ENCODE results near the gene PRR7. TPM values are rescaled to one million over a fixed set of nuclear protein-coding genes. Genes with fewer than 3 reads are reported as not detected.

PRR7 gene
- polyA plus RNA-seq, 1 donor from 2014 or later: 46.6 TPM

DNA sequence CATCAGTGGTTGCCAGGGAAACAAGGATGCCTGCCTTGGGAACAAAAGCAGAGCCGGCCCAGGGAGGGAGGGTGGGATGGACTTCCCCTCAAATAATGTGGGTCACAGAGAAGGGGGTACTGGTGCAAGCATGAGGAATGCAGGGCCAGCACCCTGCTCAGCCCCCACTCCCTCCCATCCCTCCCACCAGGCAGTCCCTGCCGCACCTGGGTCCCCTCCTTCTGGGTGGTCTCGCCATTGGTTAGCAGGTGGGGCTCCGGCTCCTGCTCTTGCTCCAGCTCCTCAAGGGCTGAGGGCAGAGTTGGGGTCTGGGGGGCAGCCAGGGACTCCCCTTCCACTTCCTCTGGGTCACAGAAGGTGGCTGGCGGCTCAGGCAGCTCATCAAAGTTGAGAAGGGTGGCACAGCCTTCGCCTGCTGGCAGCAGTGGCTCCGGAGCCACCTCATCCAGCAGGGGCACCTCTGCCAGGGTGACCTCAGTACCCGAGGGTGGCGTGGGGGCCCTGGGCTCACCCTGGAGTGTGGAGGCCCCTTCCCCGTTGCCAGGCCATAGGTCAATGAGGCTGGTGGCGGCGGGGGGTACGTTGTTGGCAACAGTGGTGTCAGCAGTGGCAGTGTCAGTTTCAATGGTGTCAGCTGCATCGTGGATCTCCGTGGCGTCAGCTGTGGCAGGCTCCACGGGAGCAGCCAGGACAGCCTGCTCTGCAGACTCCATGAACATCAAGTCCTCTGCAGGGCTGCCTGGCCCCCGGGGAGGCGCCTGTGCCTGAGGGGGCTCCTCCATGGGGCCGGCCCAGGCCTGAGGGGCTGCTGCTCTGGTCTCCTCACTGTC, 11.5 kb downstream of the PRR7 start (continued):
- TF ChIP-seq, protein P1, sequence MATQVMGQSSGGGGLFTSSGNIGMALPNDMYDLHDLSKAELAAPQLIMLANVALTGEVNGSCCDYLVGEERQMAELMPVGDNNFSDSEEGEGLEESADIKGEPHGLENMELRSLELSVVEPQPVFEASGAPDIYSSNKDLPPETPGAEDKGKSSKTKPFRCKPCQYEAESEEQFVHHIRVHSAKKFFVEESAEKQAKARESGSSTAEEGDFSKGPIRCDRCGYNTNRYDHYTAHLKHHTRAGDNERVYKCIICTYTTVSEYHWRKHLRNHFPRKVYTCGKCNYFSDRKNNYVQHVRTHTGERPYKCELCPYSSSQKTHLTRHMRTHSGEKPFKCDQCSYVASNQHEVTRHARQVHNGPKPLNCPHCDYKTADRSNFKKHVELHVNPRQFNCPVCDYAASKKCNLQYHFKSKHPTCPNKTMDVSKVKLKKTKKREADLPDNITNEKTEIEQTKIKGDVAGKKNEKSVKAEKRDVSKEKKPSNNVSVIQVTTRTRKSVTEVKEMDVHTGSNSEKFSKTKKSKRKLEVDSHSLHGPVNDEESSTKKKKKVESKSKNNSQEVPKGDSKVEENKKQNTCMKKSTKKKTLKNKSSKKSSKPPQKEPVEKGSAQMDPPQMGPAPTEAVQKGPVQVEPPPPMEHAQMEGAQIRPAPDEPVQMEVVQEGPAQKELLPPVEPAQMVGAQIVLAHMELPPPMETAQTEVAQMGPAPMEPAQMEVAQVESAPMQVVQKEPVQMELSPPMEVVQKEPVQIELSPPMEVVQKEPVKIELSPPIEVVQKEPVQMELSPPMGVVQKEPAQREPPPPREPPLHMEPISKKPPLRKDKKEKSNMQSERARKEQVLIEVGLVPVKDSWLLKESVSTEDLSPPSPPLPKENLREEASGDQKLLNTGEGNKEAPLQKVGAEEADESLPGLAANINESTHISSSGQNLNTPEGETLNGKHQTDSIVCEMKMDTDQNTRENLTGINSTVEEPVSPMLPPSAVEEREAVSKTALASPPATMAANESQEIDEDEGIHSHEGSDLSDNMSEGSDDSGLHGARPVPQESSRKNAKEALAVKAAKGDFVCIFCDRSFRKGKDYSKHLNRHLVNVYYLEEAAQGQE (IDR thresholded peaks at IDR 0.05; ENCODE audit: borderline replicate concordance): no peak

- H3K27me3 ChIP-seq (ENCODE audit: insufficient read depth, low read depth, low read length): no peaks in the 10 kb centered on the region
- peaks cover 5% of the 10 kb centered on the region for H3F3A ChIP-seq (ENCODE audit: insufficient read depth, low read length, poor library complexity, severe bottlenecking)
- no peak overlapping the region for H2AFZ ChIP-seq (ENCODE audit: low read depth, low read length)
- H3K4me3 ChIP-seq (ENCODE audit: low read length): peak overlapping the region; percentile 72
- peak overlapping the region; percentile 90 for H3K27ac ChIP-seq (ENCODE audit: low read length)
- no peaks in the 10 kb centered on the region for H3K9me3 ChIP-seq (ENCODE audit: low read length)
- H3K9me2 ChIP-seq (ENCODE audit: insufficient read depth, low read length): no peaks in the 10 kb centered on the region
- H3K9ac ChIP-seq (ENCODE audit: low read length): peak overlapping the region; percentile 67
- H3K4me2 ChIP-seq (ENCODE audit: low read length): no peak overlapping the region
- TF ChIP-seq EP300 (conservative IDR thresholded peaks at IDR 0.05; ENCODE audit: poor library complexity, severe bottlenecking) (no peak), TAF1 (IDR thresholded peaks at IDR 0.05; ENCODE audit: low read depth) (no peak), RAD21 (conservative IDR thresholded peaks at IDR 0.05) (no peak), EZH2 (IDR thresholded peaks at IDR 0.05; ENCODE audit: borderline replicate concordance, insufficient read depth, low read length, poor library complexity, severe bottlenecking) (no peak), MXI1 (conservative IDR thresholded peaks at IDR 0.05; ENCODE audit: poor library complexity, severe bottlenecking) (no peak), SMC3 (conservative IDR thresholded peaks at IDR 0.05; ENCODE audit: poor library complexity) (no peak), POLR2AphosphoS5 (IDR thresholded peaks at IDR 0.05) (no peak)
- TF ChIP-seq, protein P2, sequence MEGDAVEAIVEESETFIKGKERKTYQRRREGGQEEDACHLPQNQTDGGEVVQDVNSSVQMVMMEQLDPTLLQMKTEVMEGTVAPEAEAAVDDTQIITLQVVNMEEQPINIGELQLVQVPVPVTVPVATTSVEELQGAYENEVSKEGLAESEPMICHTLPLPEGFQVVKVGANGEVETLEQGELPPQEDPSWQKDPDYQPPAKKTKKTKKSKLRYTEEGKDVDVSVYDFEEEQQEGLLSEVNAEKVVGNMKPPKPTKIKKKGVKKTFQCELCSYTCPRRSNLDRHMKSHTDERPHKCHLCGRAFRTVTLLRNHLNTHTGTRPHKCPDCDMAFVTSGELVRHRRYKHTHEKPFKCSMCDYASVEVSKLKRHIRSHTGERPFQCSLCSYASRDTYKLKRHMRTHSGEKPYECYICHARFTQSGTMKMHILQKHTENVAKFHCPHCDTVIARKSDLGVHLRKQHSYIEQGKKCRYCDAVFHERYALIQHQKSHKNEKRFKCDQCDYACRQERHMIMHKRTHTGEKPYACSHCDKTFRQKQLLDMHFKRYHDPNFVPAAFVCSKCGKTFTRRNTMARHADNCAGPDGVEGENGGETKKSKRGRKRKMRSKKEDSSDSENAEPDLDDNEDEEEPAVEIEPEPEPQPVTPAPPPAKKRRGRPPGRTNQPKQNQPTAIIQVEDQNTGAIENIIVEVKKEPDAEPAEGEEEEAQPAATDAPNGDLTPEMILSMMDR (IDR thresholded peaks at IDR 0.05; ENCODE audit: poor library complexity, severe bottlenecking): no peak
- TF ChIP-seq, protein P1 (IDR thresholded peaks at IDR 0.05; ENCODE audit: borderline replicate concordance): no peak
- H4K20me1 ChIP-seq (ENCODE audit: insufficient read depth): peaks cover 24% of the 10 kb centered on the region
- H3K79me2 ChIP-seq (replicated peaks; ENCODE audit: insufficient read depth, low read length): peaks cover 14% of the 10 kb centered on the region
- peaks cover 9% of the 10 kb centered on the region for H3K36me3 ChIP-seq (ENCODE audit: insufficient read depth, low read length)
These were observed 12.3 kb downstream of the PRR7 start for GRCh38 chr5:177458912-177459350.
